Activated T-cell treated with anti-CD3 and anti-CD28 coated beads, Interleukin-2, amount 50 U/mL, for 24 hours (primary cell): ENCODE data around the gene AURKA.
"Not testable (repeated sequence)": the region's sequence is repeated elsewhere in the genome, so short reads cannot be mapped to it uniquely, and the experiment has no call there.

Source experiments
- DNase-seq: peaks from one replicate; pipeline ENCODE4 v3.0.0-alpha.2; 2020
- H3K27ac Mint-ChIP-seq: 2 replicates; pipeline ENCODE4 v1.8.0; 2020; ENCODE audit warnings: mild to moderate bottlenecking, mixed read lengths
- H3K27me3 Mint-ChIP-seq: 2 replicates; pipeline ENCODE4 v1.8.0; 2020; ENCODE audit warnings: mixed read lengths
- H3K36me3 Mint-ChIP-seq: 2 replicates; pipeline ENCODE4 v1.8.0; 2020; ENCODE audit warnings: low read depth, mixed read lengths
- H3K4me1 Mint-ChIP-seq: 2 replicates; pipeline ENCODE4 v1.8.0; 2020; ENCODE audit warnings: low read depth, mixed read lengths
- H3K4me3 Mint-ChIP-seq: 2 replicates; pipeline ENCODE4 v1.8.0; 2020; ENCODE audit warnings: mild to moderate bottlenecking, moderate library complexity, mixed read lengths
- H3K9me3 Mint-ChIP-seq: 2 replicates; pipeline ENCODE4 v1.8.0; 2020; ENCODE audit warnings: mixed read lengths

AURKA gene

GRCh38 chr20:56348305-56348693, 43.7 kb downstream of the AURKA start:
- no peak overlapping the region for H3K27ac Mint-ChIP-seq
- no peak overlapping the region for H3K4me3 Mint-ChIP-seq
- H3K27me3 Mint-ChIP-seq: peaks cover 50% of the 10 kb centered on the region
- no peaks in the 10 kb centered on the region for H3K9me3 Mint-ChIP-seq
- no peaks in the 10 kb centered on the region for H3K36me3 Mint-ChIP-seq
- no peak for DNase-seq
- peaks cover 7% of the 10 kb centered on the region for H3K4me1 Mint-ChIP-seq

GRCh38 chr20:56347628-56348304, 44.2 kb downstream of the AURKA start:
- no peak for DNase-seq
- Mint-ChIP-seq H3K36me3 (no peaks in the 10 kb centered on the region), H3K9me3 (no peaks in the 10 kb centered on the region), H3K4me3 (no peak overlapping the region), H3K27ac (no peak overlapping the region), H3K4me1 (peaks cover 9% of the 10 kb centered on the region), H3K27me3 (peaks cover 56% of the 10 kb centered on the region)

GRCh38 chr20:56345911-56346310, 46.1 kb downstream of the AURKA start:
- Mint-ChIP-seq H3K36me3 (no peaks in the 10 kb centered on the region), H3K4me1 (peaks cover 9% of the 10 kb centered on the region), H3K27ac (no peak overlapping the region), H3K4me3 (no peak overlapping the region), H3K9me3 (no peaks in the 10 kb centered on the region), H3K27me3 (peaks cover 70% of the 10 kb centered on the region)
- no peak for DNase-seq

GRCh38 chr20:56343861-56344381, 48.1 kb downstream of the AURKA start:
- peak; percentile 63 for DNase-seq

GRCh38 chr20:56342783-56343182, 49.2 kb downstream of the AURKA start:
- peaks cover 9% of the 10 kb centered on the region for H3K4me1 Mint-ChIP-seq
- H3K9me3 Mint-ChIP-seq: no peaks in the 10 kb centered on the region
- no peak overlapping the region for H3K27ac Mint-ChIP-seq
- no peaks in the 10 kb centered on the region for H3K36me3 Mint-ChIP-seq
- H3K27me3 Mint-ChIP-seq: peaks cover 88% of the 10 kb centered on the region
- no peak overlapping the region for H3K4me3 Mint-ChIP-seq
- no peak for DNase-seq

More at GRCh38 chr20:56343861-56344381, 48.1 kb downstream of the AURKA start:
- Mint-ChIP-seq H3K4me1 (peaks cover 9% of the 10 kb centered on the region), H3K36me3 (no peaks in the 10 kb centered on the region), H3K27me3 (peaks cover 84% of the 10 kb centered on the region), H3K4me3 (no peak overlapping the region), H3K27ac (no peak overlapping the region), H3K9me3 (no peaks in the 10 kb centered on the region)

GRCh38 chr20:56336709-56337108, 55.3 kb downstream of the AURKA start:
- H3K4me3 Mint-ChIP-seq, H3K27ac Mint-ChIP-seq, H3K36me3 Mint-ChIP-seq, H3K9me3 Mint-ChIP-seq, H3K4me1 Mint-ChIP-seq, DNase-seq: not testable (repeated sequence)
- H3K27me3 Mint-ChIP-seq: peaks cover 57% of the 10 kb centered on the region

GRCh38 chr20:56328861-56329260, 63.2 kb downstream of the AURKA start:
- Mint-ChIP-seq H3K4me3 (no peak overlapping the region), H3K36me3 (no peaks in the 10 kb centered on the region), H3K9me3 (no peaks in the 10 kb centered on the region), H3K4me1 (no peaks in the 10 kb centered on the region), H3K27me3 (peaks cover 15% of the 10 kb centered on the region), H3K27ac (no peak overlapping the region)
- DNase-seq: no peak

- Mint-ChIP-seq H3K4me1 (no peaks in the 10 kb centered on the region), H3K27me3 (peaks cover 25% of the 10 kb centered on the region), H3K9me3 (no peaks in the 10 kb centered on the region), H3K4me3 (no peak overlapping the region), H3K36me3 (no peaks in the 10 kb centered on the region), H3K27ac (no peak overlapping the region)
- DNase-seq: no peak
Measured at GRCh38 chr20:56324806-56325205, 67.2 kb downstream of the AURKA start.

- no peaks in the 10 kb centered on the region for H3K36me3 Mint-ChIP-seq
- no peaks in the 10 kb centered on the region for H3K9me3 Mint-ChIP-seq
- H3K4me3 Mint-ChIP-seq: no peak overlapping the region
- peaks cover 28% of the 10 kb centered on the region for H3K27me3 Mint-ChIP-seq
- H3K27ac Mint-ChIP-seq: no peak overlapping the region
- DNase-seq: no peak
- no peaks in the 10 kb centered on the region for H3K4me1 Mint-ChIP-seq
Measured at GRCh38 chr20:56323656-56324055, 68.4 kb downstream of the AURKA start.

GRCh38 chr20:56323206-56323605, 68.8 kb downstream of the AURKA start:
- Mint-ChIP-seq H3K27me3 (peaks cover 28% of the 10 kb centered on the region), H3K36me3 (no peaks in the 10 kb centered on the region), H3K4me1 (no peaks in the 10 kb centered on the region), H3K9me3 (no peaks in the 10 kb centered on the region), H3K4me3 (no peak overlapping the region), H3K27ac (no peak overlapping the region)
- DNase-seq: no peak

- no peak for DNase-seq
- no peaks in the 10 kb centered on the region for H3K36me3 Mint-ChIP-seq
- no peak overlapping the region for H3K27ac Mint-ChIP-seq
- no peaks in the 10 kb centered on the region for H3K9me3 Mint-ChIP-seq
- H3K4me3 Mint-ChIP-seq: no peak overlapping the region
- H3K4me1 Mint-ChIP-seq: no peaks in the 10 kb centered on the region
- H3K27me3 Mint-ChIP-seq: peaks cover 31% of the 10 kb centered on the region
Measured at GRCh38 chr20:56322681-56323080, 69.3 kb downstream of the AURKA start.
